Mesendoderm (in vitro differentiated cells): ENCODE measurements around the gene CADM2.

ENCODE experiments used
- DNase-seq: peaks from one replicate; pipeline ENCODE4 v3.0.0; 2013
- H2AK5ac ChIP-seq: 2 replicates; pipeline ENCODE4 v1.6.1; 2013; ENCODE audit warnings: low read length, inconsistent platforms
- H2BK120ac ChIP-seq: 2 replicates; pipeline ENCODE4 v1.6.1; 2013; ENCODE audit warnings: low read depth, mild to moderate bottlenecking, low read length, moderate library complexity, mixed read lengths
- H2BK15ac ChIP-seq: replicated peaks from 2 replicates; pipeline ENCODE4 v1.6.1; 2013; ENCODE audit warnings: low read depth, mild to moderate bottlenecking, moderate library complexity
- H2BK5ac ChIP-seq: 2 replicates; pipeline ENCODE4 v1.6.1; 2013; ENCODE audit warnings: low read length, inconsistent platforms
- H3K18ac ChIP-seq: 2 replicates; pipeline ENCODE4 v1.6.1; 2013; ENCODE audit warnings: mild to moderate bottlenecking, low read length, mixed read lengths
- H3K23ac ChIP-seq: one replicate; pipeline ENCODE4 v1.6.1; 2013; ENCODE audit warnings: low read length
- H3K27ac ChIP-seq: 2 replicates; pipeline ENCODE4 v1.5.1; 2013; ENCODE audit warnings: low read depth, mild to moderate bottlenecking, inconsistent platforms, low read length, moderate library complexity
- H3K27me3 ChIP-seq: 2 replicates; pipeline ENCODE4 v1.6.1; 2013; ENCODE audit warnings: low read length, control low read depth, mild to moderate bottlenecking, inconsistent platforms; ENCODE audit not compliant: insufficient read depth, poor library complexity
- H3K36me3 ChIP-seq: 2 replicates; pipeline ENCODE4 v1.6.1; 2013; ENCODE audit warnings: low read length, inconsistent platforms; ENCODE audit not compliant: control insufficient read depth, insufficient read depth
- H3K4ac ChIP-seq: one replicate; pipeline ENCODE4 v1.6.1; 2013; ENCODE audit warnings: low read depth, mild to moderate bottlenecking, low read length, moderate library complexity
- H3K4me1 ChIP-seq: 2 replicates; pipeline ENCODE4 v1.6.1; 2013; ENCODE audit warnings: low read depth, low read length, inconsistent platforms; ENCODE audit not compliant: control insufficient read depth
- H3K4me2 ChIP-seq: 2 replicates; pipeline ENCODE4 v1.6.1; 2013; ENCODE audit warnings: low read length
- H3K4me3 ChIP-seq: 2 replicates; pipeline ENCODE4 v1.5.1; 2013; ENCODE audit warnings: mild to moderate bottlenecking, low read length
- H3K56ac ChIP-seq: one replicate; pipeline ENCODE4 v1.6.1; 2013; ENCODE audit warnings: low read length
- H3K79me1 ChIP-seq: 2 replicates; pipeline ENCODE4 v1.6.1; 2013; ENCODE audit warnings: low read length, inconsistent platforms
- H3K79me2 ChIP-seq: 2 replicates; pipeline ENCODE4 v1.6.1; 2013; ENCODE audit warnings: mild to moderate bottlenecking, low read length; ENCODE audit not compliant: control insufficient read depth, insufficient read depth
- H3K9ac ChIP-seq: 2 replicates; pipeline ENCODE4 v1.6.1; 2013; ENCODE audit warnings: low read length, inconsistent platforms
- H4K5ac ChIP-seq: one replicate; pipeline ENCODE4 v1.6.1; 2013; ENCODE audit warnings: low read length
- H4K8ac ChIP-seq: one replicate; pipeline ENCODE4 v1.6.1; 2013; ENCODE audit warnings: low read depth, mild to moderate bottlenecking, control low read depth, low read length, moderate library complexity
- WGBS: extraction: QIAGEN DNeasy Blood & Tissue Kit; methylation state at CpG from one replicate; pipeline ENCODE4 v1.1.7; 2013; ENCODE audit warnings: low lambda C conversion rate, missing lambda C conversion rate; ENCODE audit not compliant: insufficient coverage; ENCODE audit errors: extremely low coverage; 5-methylcytosine and 5-hydroxymethylcytosine counted together

CADM2 gene

GRCh38 chr3:85576697-85577200 lies 618.0 kb downstream of the CADM2 start:
- no peak overlapping the region for H2BK120ac ChIP-seq
- no peak overlapping the region for H3K4me2 ChIP-seq
- H3K9ac ChIP-seq = no peak overlapping the region
- no peak overlapping the region for H3K18ac ChIP-seq
- no CpG with 5 or more reads among the region's 4 CpGs for WGBS
- H3K23ac ChIP-seq = no peak overlapping the region
- no peaks in the 10 kb centered on the region for H3K27me3 ChIP-seq
- H3K4me3 ChIP-seq = no peak overlapping the region
- no peak overlapping the region for H2AK5ac ChIP-seq
- H3K79me2 ChIP-seq = no peaks in the 10 kb centered on the region
- no peak overlapping the region for H3K56ac ChIP-seq
- H2BK15ac ChIP-seq = no peak overlapping the region
- no peak overlapping the region for H3K27ac ChIP-seq
- no peak overlapping the region for H4K5ac ChIP-seq
- no peaks in the 10 kb centered on the region for H3K36me3 ChIP-seq
- H3K4me1 ChIP-seq = no peaks in the 10 kb centered on the region
- H2BK5ac ChIP-seq = no peak overlapping the region
- H4K8ac ChIP-seq = no peak overlapping the region
- no peak overlapping the region for H3K4ac ChIP-seq
- H3K79me1 ChIP-seq = no peaks in the 10 kb centered on the region
- no peak for DNase-seq

- Histone ChIP-seq H2BK15ac (no peak overlapping the region), H2BK5ac (no peak overlapping the region), H3K27ac (no peak overlapping the region), H3K4me1 (no peaks in the 10 kb centered on the region), H3K79me1 (no peaks in the 10 kb centered on the region), H3K18ac (no peak overlapping the region), H3K4me2 (no peak overlapping the region), H3K9ac (no peak overlapping the region), H3K4ac (no peak overlapping the region), H3K79me2 (no peaks in the 10 kb centered on the region), H3K56ac (no peak overlapping the region), H2BK120ac (no peak overlapping the region), H3K4me3 (no peak overlapping the region), H4K8ac (no peak overlapping the region), H3K27me3 (no peaks in the 10 kb centered on the region), H3K36me3 (no peaks in the 10 kb centered on the region), H4K5ac (no peak overlapping the region), H2AK5ac (no peak overlapping the region), H3K23ac (no peak overlapping the region)
- DNase-seq = no peak
- no CpG with 5 or more reads among the region's 7 CpGs for WGBS
Observed at GRCh38 chr3:85584779-85585356, 626.1 kb downstream of the CADM2 start.

- H2BK15ac ChIP-seq = no peak overlapping the region
- no peak overlapping the region for H2AK5ac ChIP-seq
- no peak overlapping the region for H3K56ac ChIP-seq
- no CpG with 5 or more reads among the region's 3 CpGs for WGBS
- no peak overlapping the region for H3K23ac ChIP-seq
- H3K4ac ChIP-seq = no peak overlapping the region
- no peaks in the 10 kb centered on the region for H3K79me2 ChIP-seq
- no peak overlapping the region for H4K8ac ChIP-seq
- H2BK5ac ChIP-seq = no peak overlapping the region
- no peak overlapping the region for H4K5ac ChIP-seq
- H3K27me3 ChIP-seq = no peaks in the 10 kb centered on the region
- H3K36me3 ChIP-seq = no peaks in the 10 kb centered on the region
- no peaks in the 10 kb centered on the region for H3K4me1 ChIP-seq
- no peak overlapping the region for H3K9ac ChIP-seq
- H3K4me3 ChIP-seq = no peak overlapping the region
- H3K79me1 ChIP-seq = no peaks in the 10 kb centered on the region
- no peak overlapping the region for H3K27ac ChIP-seq
- H3K4me2 ChIP-seq = no peak overlapping the region
- peak; percentile 17 for DNase-seq
- no peak overlapping the region for H2BK120ac ChIP-seq
- no peak overlapping the region for H3K18ac ChIP-seq
Observed at GRCh38 chr3:85586018-85586417, 627.2 kb downstream of the CADM2 start.

GRCh38 chr3:85589145-85589544 lies 630.4 kb downstream of the CADM2 start:
- Histone ChIP-seq H2AK5ac (no peak overlapping the region), H2BK5ac (no peak overlapping the region), H3K27me3 (no peaks in the 10 kb centered on the region), H4K8ac (no peak overlapping the region), H3K56ac (no peak overlapping the region), H3K79me1 (no peaks in the 10 kb centered on the region), H2BK120ac (no peak overlapping the region), H3K79me2 (no peaks in the 10 kb centered on the region), H3K36me3 (no peaks in the 10 kb centered on the region), H3K4me3 (no peak overlapping the region), H3K18ac (no peak overlapping the region), H3K4me1 (no peaks in the 10 kb centered on the region), H3K27ac (no peak overlapping the region), H3K23ac (no peak overlapping the region), H2BK15ac (no peak overlapping the region), H3K9ac (no peak overlapping the region), H4K5ac (no peak overlapping the region), H3K4me2 (no peak overlapping the region), H3K4ac (no peak overlapping the region)
- DNase-seq = no peak
- WGBS = no CpG with 5 or more reads among the region's 3 CpGs

GRCh38 chr3:85591451-85591850 lies 632.7 kb downstream of the CADM2 start:
- H2BK120ac ChIP-seq = no peak overlapping the region
- H3K56ac ChIP-seq = no peak overlapping the region
- no peaks in the 10 kb centered on the region for H3K27me3 ChIP-seq
- no peak overlapping the region for H3K4me3 ChIP-seq
- H3K79me1 ChIP-seq = no peaks in the 10 kb centered on the region
- H2BK5ac ChIP-seq = no peak overlapping the region
- no peak overlapping the region for H3K23ac ChIP-seq
- no peaks in the 10 kb centered on the region for H3K79me2 ChIP-seq
- H3K36me3 ChIP-seq = no peaks in the 10 kb centered on the region
- H4K5ac ChIP-seq = no peak overlapping the region
- no peak overlapping the region for H4K8ac ChIP-seq
- no peak overlapping the region for H3K27ac ChIP-seq
- H3K4ac ChIP-seq = no peak overlapping the region
- no peak overlapping the region for H3K4me2 ChIP-seq
- no peak for DNase-seq
- H2AK5ac ChIP-seq = no peak overlapping the region
- no peak overlapping the region for H3K9ac ChIP-seq
- H2BK15ac ChIP-seq = no peak overlapping the region
- no peaks in the 10 kb centered on the region for H3K4me1 ChIP-seq
- no peak overlapping the region for H3K18ac ChIP-seq
- WGBS = no CpG with 5 or more reads among the region's 2 CpGs

- H3K27ac ChIP-seq = no peak overlapping the region
- no peaks in the 10 kb centered on the region for H3K79me1 ChIP-seq
- no peak overlapping the region for H2BK15ac ChIP-seq
- H3K4ac ChIP-seq = no peak overlapping the region
- no peak overlapping the region for H3K23ac ChIP-seq
- H4K5ac ChIP-seq = no peak overlapping the region
- no peaks in the 10 kb centered on the region for H3K27me3 ChIP-seq
- no peak for DNase-seq
- H3K36me3 ChIP-seq = no peaks in the 10 kb centered on the region
- H3K4me1 ChIP-seq = no peaks in the 10 kb centered on the region
- no peak overlapping the region for H3K4me3 ChIP-seq
- H2BK5ac ChIP-seq = no peak overlapping the region
- H3K56ac ChIP-seq = no peak overlapping the region
- no peak overlapping the region for H3K18ac ChIP-seq
- no CpG with 5 or more reads among the region's 1 CpG for WGBS
- H3K79me2 ChIP-seq = no peaks in the 10 kb centered on the region
- no peak overlapping the region for H2BK120ac ChIP-seq
- H3K4me2 ChIP-seq = no peak overlapping the region
- H2AK5ac ChIP-seq = no peak overlapping the region
- no peak overlapping the region for H3K9ac ChIP-seq
- no peak overlapping the region for H4K8ac ChIP-seq
Observed at GRCh38 chr3:85592256-85592655, 633.5 kb downstream of the CADM2 start.
